Measurements from ENCODE around the gene ZFYVE28.

ZFYVE28 gene

GRCh38 chr4:2411786-2412510, 6.5 kb downstream of the ZFYVE28 start:
- no peak for DNase-seq (ENCODE audit: low spot score)

- no peak for DNase-seq (ENCODE audit: low spot score)
These were observed 9.1 kb downstream of the ZFYVE28 start for GRCh38 chr4:2409381-2409783.

GRCh38 chr4:2408976-2409375, 9.5 kb downstream of the ZFYVE28 start:
- DNase-seq (ENCODE audit: low spot score) = no peak

GRCh38 chr4:2408401-2408958, 10.0 kb downstream of the ZFYVE28 start:
- no peak for DNase-seq (ENCODE audit: low spot score)

- no peak for DNase-seq (ENCODE audit: low spot score)
These were observed 10.5 kb downstream of the ZFYVE28 start for GRCh38 chr4:2407991-2408342.

GRCh38 chr4:2406920-2407319, 11.5 kb downstream of the ZFYVE28 start:
- DNase-seq (ENCODE audit: low spot score) = no peak

- no peak for DNase-seq (ENCODE audit: low spot score)
These were observed 12.0 kb downstream of the ZFYVE28 start for GRCh38 chr4:2406406-2406805.

- DNase-seq (ENCODE audit: low spot score) = no peak
These were observed 15.5 kb downstream of the ZFYVE28 start for GRCh38 chr4:2402941-2403340.

- peak; percentile 85 for DNase-seq (ENCODE audit: low spot score)
These were observed 16.2 kb downstream of the ZFYVE28 start for GRCh38 chr4:2402048-2402842.

GRCh38 chr4:2401610-2401983, 16.8 kb downstream of the ZFYVE28 start:
- DNase-seq (ENCODE audit: low spot score) = no peak

- no peak for DNase-seq (ENCODE audit: low spot score)
These were observed 17.4 kb downstream of the ZFYVE28 start for GRCh38 chr4:2400841-2401609.

GRCh38 chr4:2399631-2400190, 18.7 kb downstream of the ZFYVE28 start:
- DNase-seq (ENCODE audit: low spot score) = no peak

GRCh38 chr4:2399216-2399615, 19.2 kb downstream of the ZFYVE28 start:
- no peak for DNase-seq (ENCODE audit: low spot score)

GRCh38 chr4:2397596-2398379, 20.7 kb downstream of the ZFYVE28 start:
- no peak for DNase-seq (ENCODE audit: low spot score)

- no peak for DNase-seq (ENCODE audit: low spot score)
These were observed 21.6 kb downstream of the ZFYVE28 start for GRCh38 chr4:2396781-2397368.

- no peak for DNase-seq (ENCODE audit: low spot score)
These were observed 22.9 kb downstream of the ZFYVE28 start for GRCh38 chr4:2395584-2395983.

GRCh38 chr4:2395038-2395437, 23.4 kb downstream of the ZFYVE28 start:
- DNase-seq (ENCODE audit: low spot score) = no peak

- DNase-seq (ENCODE audit: low spot score) = no peak
These were observed 23.9 kb downstream of the ZFYVE28 start for GRCh38 chr4:2394528-2394927.

- DNase-seq (ENCODE audit: low spot score) = no peak
These were observed 24.8 kb downstream of the ZFYVE28 start for GRCh38 chr4:2393353-2394270.
